ENCODE measurements around the gene CYP27B1. TPM values are rescaled to one million over a fixed set of nuclear protein-coding genes. Genes with fewer than 3 reads are reported as not detected.
A peak's percentile ranks its signal among the peaks of the same experiment; 100 is the strongest.

The CYP27B1 gene
- total and polyA plus RNA-seq, 2 donors from 2014 or later: 3.5 to 33.4 TPM

- DNase-seq: peak in 4 of 5 donors; percentile 67 to 79 (median 74)
- Histone ChIP-seq H3K36me3 (ENCODE audit: control insufficient read depth in 2 of 3, insufficient read depth in 3 of 3, low read length in 3 of 3) (no peaks in the 10 kb centered on the region), H3K9me3 (ENCODE audit: control insufficient read depth in 2 of 3, insufficient read depth in 1 of 3, low read length in 3 of 3) (no peaks in the 10 kb centered on the region), H3K27ac (ENCODE audit: low read depth in 2 of 2, low read length in 2 of 2) (no peak within 1 kb of the TSS), H3K4me3 (ENCODE audit: low read length in 3 of 3) (no peak within 1 kb of the TSS), H3K27me3 (ENCODE audit: control insufficient read depth, insufficient read depth, low read length) (peaks cover 37% of the 10 kb centered on the region), H3K4me1 (ENCODE audit: control insufficient read depth in 2 of 3, insufficient read depth in 2 of 3, low read depth in 1 of 3, low read length in 3 of 3) (peaks cover 0 to 7% (median 4%) of the 10 kb centered on the region in 3 donors), H3K9ac (ENCODE audit: low read length in 3 of 3) (no peak within 1 kb of the TSS)
- intact Hi-C loops (cut with DNase I): no loop called here
- no peak for TF ChIP-seq CTCF (IDR thresholded peaks at IDR 0.05; ENCODE audit: borderline replicate concordance, extremely low read depth, insufficient read depth)
- FAIRE-seq: no peak
Measured at GRCh38 chr12:57738661-57739237, 28.1 kb downstream of the CYP27B1 start, which contains the start of gene AGAP2. Gene AGAP2 (minus strand): TSS chr12:57738742. CDS start chr12:57738246, 496 bp downstream.

- no peaks in the 10 kb centered on the region for H3K36me3 ChIP-seq (ENCODE audit: control insufficient read depth in 2 of 3, insufficient read depth in 3 of 3, low read length in 3 of 3)
- no peak for FAIRE-seq
- peaks cover 45% of the 10 kb centered on the region for H3K27me3 ChIP-seq (ENCODE audit: control insufficient read depth, insufficient read depth, low read length)
- peak in 3 of 5 donors; percentile 34 to 77 (median 66) for DNase-seq
- no peaks in the 10 kb centered on the region for H3K9me3 ChIP-seq (ENCODE audit: control insufficient read depth in 2 of 3, insufficient read depth in 1 of 3, low read length in 3 of 3)
- no peak overlapping the region for H3K27ac ChIP-seq (ENCODE audit: low read depth in 2 of 2, low read length in 2 of 2)
- H3K4me3 ChIP-seq (ENCODE audit: low read length in 3 of 3): no peak overlapping the region
- no peak for TF ChIP-seq CTCF (IDR thresholded peaks at IDR 0.05; ENCODE audit: borderline replicate concordance, extremely low read depth, insufficient read depth)
- peaks cover 0 to 7% (median 4%) of the 10 kb centered on the region in 3 donors for H3K4me1 ChIP-seq (ENCODE audit: control insufficient read depth in 2 of 3, insufficient read depth in 2 of 3, low read depth in 1 of 3, low read length in 3 of 3)
- intact Hi-C loops (cut with DNase I): no loop called here
- H3K9ac ChIP-seq (ENCODE audit: low read length in 3 of 3): no peak overlapping the region
Measured at GRCh38 chr12:57737467-57738460, 29.1 kb downstream of the CYP27B1 start.

GRCh38 chr12:57736741-57737466, 30.0 kb downstream of the CYP27B1 start:
- no peak overlapping the region for H3K9ac ChIP-seq (ENCODE audit: low read length in 3 of 3)
- no peak overlapping the region for H3K4me3 ChIP-seq (ENCODE audit: low read length in 3 of 3)
- no peak for TF ChIP-seq CTCF (IDR thresholded peaks at IDR 0.05; ENCODE audit: borderline replicate concordance, extremely low read depth, insufficient read depth)
- no peak for FAIRE-seq
- intact Hi-C loops (cut with DNase I): no loop called here
- no peaks in the 10 kb centered on the region for H3K9me3 ChIP-seq (ENCODE audit: control insufficient read depth in 2 of 3, insufficient read depth in 1 of 3, low read length in 3 of 3)
- no peaks in the 10 kb centered on the region for H3K36me3 ChIP-seq (ENCODE audit: control insufficient read depth in 2 of 3, insufficient read depth in 3 of 3, low read length in 3 of 3)
- no peak overlapping the region for H3K27ac ChIP-seq (ENCODE audit: low read depth in 2 of 2, low read length in 2 of 2)
- H3K4me1 ChIP-seq (ENCODE audit: control insufficient read depth in 2 of 3, insufficient read depth in 2 of 3, low read depth in 1 of 3, low read length in 3 of 3): peaks cover 0 to 7% (median 4%) of the 10 kb centered on the region in 3 donors
- peaks cover 45% of the 10 kb centered on the region for H3K27me3 ChIP-seq (ENCODE audit: control insufficient read depth, insufficient read depth, low read length)
- no peak for DNase-seq

All from kidney (tissue), 14 donors.